Right lobe of liver (tissue), 4 donors: ENCODE results near the gene INSYN2B.

ENCODE experiments used
- CTCF ChIP-seq, 4 donors: fragments of 200-600 bp in 3 of 4; fragments of 450-650 bp in 1 of 4; IDR thresholded peaks; one replicate each; pipeline versions ENCODE4 v1.5.1 to v1.8.0; 2016 to 2022; ENCODE audit warnings: antibody characterized with exemption in 4 of 4, mild to moderate bottlenecking in 2 of 4
- POLR2A ChIP-seq: fragments of 450-650 bp; IDR thresholded peaks from one replicate; pipeline ENCODE4 v1.6.1; 2017; ENCODE audit warnings: antibody characterized with exemption, mild to moderate bottlenecking
- donor health status: DM: no; HTN: no; CAD: no.
- donor health status: DM: no; HTN: no; CAD: no.
- donor health status: DM: no; HTN: yes; CAD: no.

- TF ChIP-seq CTCF (IDR thresholded peaks at IDR 0.05) (no peak), POLR2A (no peak)
Observed at GRCh38 chr5:169939731-169940130, 40.6 kb downstream of the INSYN2B start.
